Tibial artery (tissue), 4 donors: ENCODE measurements around the gene CTAGE1.

Experiments used
- DNase-seq, 2 donors: peaks; one replicate each; pipeline ENCODE4 v3.0.0-alpha.2; 2019
- H3K27ac ChIP-seq, 2 donors: fragments of 200-600 bp; sonication (generic) in 1 of 2; 1 replicate in 1 of 2; 2 replicates in 1 of 2; pipeline ENCODE4 v1.5.1; 2018 to 2019; ENCODE audit warnings: mild to moderate bottlenecking in 1 of 2
- H3K27me3 ChIP-seq, 2 donors: fragments of 200-600 bp; sonication (generic) in 1 of 2; one replicate each; pipeline versions ENCODE4 v1.5.1 to v1.6.0; 2016 to 2019
- H3K36me3 ChIP-seq, 3 donors: fragments of 200-600 bp; sonication (generic) in 2 of 3; one replicate each; pipeline ENCODE4 v1.5.1; 2016 to 2019; ENCODE audit warnings: mild to moderate bottlenecking in 2 of 3
- H3K4me1 ChIP-seq, 4 donors: fragments of 200-600 bp; sonication (generic) in 2 of 4; 1 replicate in 3 of 4; 2 replicates in 1 of 4; pipeline ENCODE4 v1.5.1; 2016 to 2019
- H3K4me3 ChIP-seq, 2 donors: fragments of 200-600 bp; sonication (generic) in 1 of 2; 1 replicate in 1 of 2; 2 replicates in 1 of 2; pipeline ENCODE4 v1.5.1; 2018 to 2019; ENCODE audit warnings: mild to moderate bottlenecking in 2 of 2
- H3K9me3 ChIP-seq, 3 donors: fragments of 200-600 bp; sonication (generic) in 1 of 3; one replicate each; pipeline ENCODE4 v1.5.1; 2016 to 2019
- intact Hi-C: fragments of 100-400 bp; cut with DNase I; formaldehyde crosslinking; loops from one replicate; pipeline ENCODE4 v1.15.0; 2023; ENCODE audit warnings: low total_unique reads
- TF ChIP-seq, protein P1 (sequence below), 2 experiments: fragments of 200-600 bp in 1 of 2; fragments of 450-650 bp in 1 of 2; IDR thresholded peaks; one replicate each; pipeline ENCODE4 v1.5.1; 2017 to 2019; ENCODE audit warnings: antibody characterized with exemption in 2 of 2, mild to moderate bottlenecking in 1 of 2, moderate library complexity in 1 of 2

The CTAGE1 gene

DNA sequence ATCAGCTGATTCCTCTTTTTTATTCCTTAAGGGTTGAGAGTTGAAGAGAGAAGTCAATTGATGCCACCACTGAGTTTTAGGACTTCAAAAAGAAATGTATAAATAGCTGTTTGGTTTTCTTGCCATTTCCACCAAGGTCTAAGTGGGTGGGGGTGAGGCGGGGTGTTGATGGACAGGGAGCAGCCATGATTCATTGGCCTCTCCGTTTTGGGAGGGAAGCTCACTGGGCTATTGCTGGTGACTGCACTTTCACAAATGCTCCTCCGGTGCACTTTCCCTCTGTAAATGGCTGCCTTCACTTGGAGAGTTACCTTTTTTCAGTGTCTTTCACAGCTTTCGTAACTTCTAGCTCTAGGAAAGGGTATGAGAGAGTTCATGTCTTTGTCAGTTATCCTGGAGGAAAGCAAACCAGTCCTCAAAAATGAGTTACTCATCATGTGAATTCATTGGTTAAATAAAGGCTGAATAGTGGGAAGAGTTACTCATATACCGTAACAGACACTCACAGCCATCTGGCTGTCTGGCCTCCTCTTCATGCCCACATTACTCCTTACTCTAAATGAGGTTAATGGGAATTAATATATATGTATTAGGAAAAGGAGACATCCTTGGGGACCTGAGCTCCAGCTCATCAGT is 17.4 kb upstream of the CTAGE1 start:
- no peak overlapping the region for H3K27ac ChIP-seq
- no peak for DNase-seq
- TF ChIP-seq, protein P1, sequence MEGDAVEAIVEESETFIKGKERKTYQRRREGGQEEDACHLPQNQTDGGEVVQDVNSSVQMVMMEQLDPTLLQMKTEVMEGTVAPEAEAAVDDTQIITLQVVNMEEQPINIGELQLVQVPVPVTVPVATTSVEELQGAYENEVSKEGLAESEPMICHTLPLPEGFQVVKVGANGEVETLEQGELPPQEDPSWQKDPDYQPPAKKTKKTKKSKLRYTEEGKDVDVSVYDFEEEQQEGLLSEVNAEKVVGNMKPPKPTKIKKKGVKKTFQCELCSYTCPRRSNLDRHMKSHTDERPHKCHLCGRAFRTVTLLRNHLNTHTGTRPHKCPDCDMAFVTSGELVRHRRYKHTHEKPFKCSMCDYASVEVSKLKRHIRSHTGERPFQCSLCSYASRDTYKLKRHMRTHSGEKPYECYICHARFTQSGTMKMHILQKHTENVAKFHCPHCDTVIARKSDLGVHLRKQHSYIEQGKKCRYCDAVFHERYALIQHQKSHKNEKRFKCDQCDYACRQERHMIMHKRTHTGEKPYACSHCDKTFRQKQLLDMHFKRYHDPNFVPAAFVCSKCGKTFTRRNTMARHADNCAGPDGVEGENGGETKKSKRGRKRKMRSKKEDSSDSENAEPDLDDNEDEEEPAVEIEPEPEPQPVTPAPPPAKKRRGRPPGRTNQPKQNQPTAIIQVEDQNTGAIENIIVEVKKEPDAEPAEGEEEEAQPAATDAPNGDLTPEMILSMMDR (IDR thresholded peaks at IDR 0.05), result no peak
- peaks cover 0 to 13% (median 11%) of the 10 kb centered on the region in 4 donors for H3K4me1 ChIP-seq
- no peak overlapping the region for H3K4me3 ChIP-seq
- H3K36me3 ChIP-seq, result no peaks in the 10 kb centered on the region
- no peaks in the 10 kb centered on the region for H3K9me3 ChIP-seq
- intact Hi-C loops, result loop anchor here (10.0 kb wide), 1 partner anchor 60 kb away; no protein-coding TSS in a partner anchor
- H3K27me3 ChIP-seq, result no peaks in the 10 kb centered on the region

DNA sequence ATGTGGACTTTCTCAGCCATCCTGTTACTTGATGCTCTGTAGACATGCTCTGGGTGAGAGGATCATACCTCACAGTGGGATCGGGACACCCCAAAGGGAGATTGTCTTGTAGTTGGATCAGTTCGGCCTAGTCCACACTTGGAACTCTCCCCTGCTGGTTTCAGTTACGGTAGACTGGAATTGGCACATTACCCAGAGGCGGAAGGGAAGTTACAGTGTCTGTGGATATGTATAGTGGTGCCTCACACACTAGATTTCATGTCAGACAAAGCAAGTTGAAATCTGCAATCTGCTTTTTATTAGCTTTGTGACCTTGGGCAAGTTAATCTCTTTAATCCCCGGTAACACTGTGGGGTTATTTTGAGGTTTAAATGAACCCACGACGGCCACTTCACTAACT is 16.2 kb upstream of the CTAGE1 start:
- Histone ChIP-seq H3K27ac (no peak overlapping the region), H3K4me1 (peaks cover 0 to 17% (median 11%) of the 10 kb centered on the region in 4 donors)
- TF ChIP-seq, protein P1 (IDR thresholded peaks at IDR 0.05), result no peak

DNA sequence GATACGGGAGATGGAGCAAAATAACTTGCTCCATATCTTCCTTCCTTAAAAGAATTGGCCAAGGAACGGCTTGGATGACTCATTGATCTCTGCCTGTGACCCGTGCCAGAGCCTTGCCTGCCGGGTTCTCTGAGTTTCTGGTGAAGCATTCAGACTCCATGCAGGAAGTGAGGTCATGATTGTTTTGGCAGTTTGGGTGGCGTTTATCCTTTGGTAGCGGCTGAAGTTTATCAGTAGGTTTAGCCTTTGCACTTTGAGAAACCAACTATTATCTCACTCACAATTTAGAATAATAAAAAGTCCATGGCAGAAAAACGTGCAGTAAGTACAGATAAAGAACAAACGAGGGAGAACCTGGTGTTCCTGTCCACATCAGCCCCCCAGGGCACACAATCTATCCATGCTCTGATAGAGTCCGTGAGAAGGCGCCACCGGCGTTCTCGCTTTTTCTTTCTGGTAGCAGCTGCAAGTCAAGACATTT is 15.0 kb upstream of the CTAGE1 start:
- Histone ChIP-seq H3K4me1 (peaks cover 0 to 30% (median 16%) of the 10 kb centered on the region in 4 donors), H3K36me3 (no peaks in the 10 kb centered on the region), H3K9me3 (no peaks in the 10 kb centered on the region), H3K27ac (peak overlapping the region; percentile 53 to 66), H3K27me3 (no peaks in the 10 kb centered on the region), H3K4me3 (peak overlapping the region; percentile 22 to 24)
- DNase-seq, result peak; percentile 90 to 93
- TF ChIP-seq, protein P1 (IDR thresholded peaks at IDR 0.05), result no peak
- intact Hi-C loops, result loop anchor here (10.0 kb wide), 1 partner anchor 62 kb away; no protein-coding TSS in a partner anchor

More for the DNA sequence above, 16.2 kb upstream of the CTAGE1 start:
- intact Hi-C loops, result loop anchor here (10.0 kb wide), 1 partner anchor 61 kb away; no protein-coding TSS in a partner anchor
- Histone ChIP-seq H3K4me3 (no peak overlapping the region), H3K9me3 (no peaks in the 10 kb centered on the region), H3K27me3 (no peaks in the 10 kb centered on the region), H3K36me3 (no peaks in the 10 kb centered on the region)
- DNase-seq, result no peak

DNA sequence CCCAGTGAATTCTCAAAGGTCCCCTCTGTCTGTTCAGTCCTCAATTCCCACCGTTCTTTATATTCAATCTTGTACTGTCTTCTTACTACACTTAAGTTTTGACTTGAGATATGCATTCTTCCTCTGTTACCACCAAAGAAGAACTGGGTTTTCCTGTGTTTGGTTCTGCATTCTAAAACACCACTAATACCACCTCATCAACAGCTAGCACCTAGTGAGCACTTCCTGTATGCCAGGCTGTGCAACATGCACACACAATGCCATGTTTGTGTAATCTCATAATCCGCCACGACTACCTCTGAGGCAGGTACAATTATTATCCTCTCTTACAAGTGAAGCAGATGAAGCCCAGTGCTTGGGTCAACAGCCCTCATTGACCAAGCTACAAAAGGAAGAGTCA is 11.8 kb upstream of the CTAGE1 start:
- Histone ChIP-seq H3K4me3 (no peak overlapping the region), H3K36me3 (no peaks in the 10 kb centered on the region), H3K4me1 (peaks cover 0 to 54% (median 23%) of the 10 kb centered on the region in 4 donors), H3K27me3 (no peaks in the 10 kb centered on the region), H3K27ac (peak overlapping the region in 1 of 2 donors; percentile 67), H3K9me3 (no peaks in the 10 kb centered on the region)
- intact Hi-C loops, result no loop called here
- TF ChIP-seq, protein P1 (IDR thresholded peaks at IDR 0.05), result no peak
- DNase-seq, result no peak

DNA sequence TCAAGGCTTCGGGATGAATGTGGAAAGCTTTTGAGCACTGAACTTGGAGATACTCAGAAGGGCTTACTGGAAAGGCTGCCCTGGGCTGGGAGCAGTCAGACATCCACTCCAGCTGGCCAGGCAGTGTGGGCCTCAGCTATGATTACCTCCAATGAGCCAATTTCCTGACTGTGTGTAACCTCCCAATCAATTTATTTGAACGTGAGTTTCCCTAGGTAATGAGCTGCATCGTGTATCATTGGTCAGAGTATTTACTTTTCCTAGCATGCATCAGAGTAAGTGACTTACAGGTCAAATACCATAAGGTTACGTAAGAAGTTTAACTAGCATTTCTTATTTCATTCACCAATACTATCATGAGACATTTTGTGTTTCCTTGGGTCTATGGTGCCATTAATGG is 11.0 kb upstream of the CTAGE1 start:
- H3K27me3 ChIP-seq, result no peaks in the 10 kb centered on the region
- H3K36me3 ChIP-seq, result no peaks in the 10 kb centered on the region
- DNase-seq, result no peak
- no peak overlapping the region for H3K4me3 ChIP-seq
- H3K9me3 ChIP-seq, result no peaks in the 10 kb centered on the region
- TF ChIP-seq, protein P1 (IDR thresholded peaks at IDR 0.05), result no peak
- H3K4me1 ChIP-seq, result peaks cover 0 to 60% (median 27%) of the 10 kb centered on the region in 4 donors
- intact Hi-C loops, result no loop called here
- H3K27ac ChIP-seq, result peak overlapping the region; percentile 36 to 67
